A549 treated with dexamethasone at 1 μM for 4 hours (cell line): ENCODE results near the gene MRGPRF. TPM values are rescaled to one million over a fixed set of nuclear protein-coding genes. Genes with fewer than 3 reads are reported as not detected.

ENCODE experiments used
- total RNA-seq: library from RNA; stranded (reverse); fragments of 200-300 nt; extraction: Qiagen RNA extraction; gene quantifications from 5 replicates; pipeline ENCODE4 v1.2.3, GENCODE V29; 2022

MRGPRF gene
- 0.03 to 0.07 TPM (median 0.05 TPM) in 4 of 5 replicates, not detected in the other for total RNA-seq

GRCh38 chr11:69013009-69013951 is at the start of gene MRGPRF:
Gene MRGPRF (minus strand): TSS chr11:69013246. CDS start chr11:69009901, 3,345 bp downstream.

GRCh38 chr11:69048694-69049489 is 35.8 kb upstream of the MRGPRF start, which contains the start of gene TPCN2:
Gene TPCN2 (plus strand): TSS chr11:69048932. CDS start chr11:69048998, 66 bp downstream.

GRCh38 chr11:68980776-68981065 is 32.3 kb downstream of the MRGPRF start, which contains the start of gene MRGPRD:
Gene MRGPRD (minus strand): TSS chr11:68980986. CDS start chr11:68980986, 0 bp downstream.

Other genes starting within 250 kb of the MRGPRF start
- 24.2 to 38.7 TPM (median 34.8 TPM) in 5 replicates for gene CPT1A, start 171.3 kb downstream of the MRGPRF start, total RNA-seq
- gene MRPL21, start 109.4 kb downstream of the MRGPRF start, total RNA-seq = 112 to 130 TPM (median 121 TPM) in 5 replicates
- gene IGHMBP2, start 109.4 kb downstream of the MRGPRF start, total RNA-seq = 11.5 to 16.2 TPM (median 14.6 TPM) in 5 replicates
- not detected in 5 replicates for gene MRGPRD, start 32.3 kb downstream of the MRGPRF start, total RNA-seq
- 8.7 to 13.6 TPM (median 12.1 TPM) in 5 replicates for gene TPCN2, start 35.7 kb upstream of the MRGPRF start, total RNA-seq
- gene SMIM38, start 142.7 kb upstream of the MRGPRF start, total RNA-seq = 0.05 to 0.06 TPM (median 0.05 TPM) in 3 of 5 replicates, not detected in the others